ELF-1 (cell line): Measurements from ENCODE around the gene VPS11.

Experiments
- DNase-seq: peaks from one replicate; pipeline ENCODE4 v3.0.0-alpha.2; 2016; ENCODE audit warnings: low read depth, low spot score

Gene VPS11

DNA sequence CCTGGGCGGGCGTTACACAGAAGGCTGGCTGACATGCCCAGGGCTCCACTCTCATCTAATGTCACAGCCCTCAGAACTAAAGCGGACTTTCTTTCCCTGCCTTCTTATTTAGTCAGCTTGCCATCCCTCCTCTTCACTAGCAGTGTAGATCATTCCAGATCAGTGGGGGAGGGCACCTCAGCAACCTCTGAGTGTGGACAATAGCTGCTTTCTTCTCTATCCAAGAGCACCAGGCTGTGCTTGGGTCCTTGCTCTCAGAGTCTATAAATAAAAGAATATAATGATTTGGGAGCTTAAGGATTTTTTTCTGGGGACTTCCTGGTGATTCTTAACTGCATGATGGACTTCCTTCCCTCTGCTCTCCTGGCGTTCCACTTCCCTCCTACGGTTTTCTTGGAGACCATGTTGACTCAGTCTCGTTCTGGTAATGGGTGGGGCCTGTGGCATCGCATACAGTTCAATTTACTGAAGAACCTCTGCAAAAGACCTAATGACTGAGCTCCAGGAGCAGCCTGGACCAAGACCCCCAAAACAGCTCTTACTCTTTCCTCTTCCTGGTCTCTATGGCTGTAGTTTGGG lies 14.2 kb downstream of the VPS11 start:
- no peak for DNase-seq

DNA sequence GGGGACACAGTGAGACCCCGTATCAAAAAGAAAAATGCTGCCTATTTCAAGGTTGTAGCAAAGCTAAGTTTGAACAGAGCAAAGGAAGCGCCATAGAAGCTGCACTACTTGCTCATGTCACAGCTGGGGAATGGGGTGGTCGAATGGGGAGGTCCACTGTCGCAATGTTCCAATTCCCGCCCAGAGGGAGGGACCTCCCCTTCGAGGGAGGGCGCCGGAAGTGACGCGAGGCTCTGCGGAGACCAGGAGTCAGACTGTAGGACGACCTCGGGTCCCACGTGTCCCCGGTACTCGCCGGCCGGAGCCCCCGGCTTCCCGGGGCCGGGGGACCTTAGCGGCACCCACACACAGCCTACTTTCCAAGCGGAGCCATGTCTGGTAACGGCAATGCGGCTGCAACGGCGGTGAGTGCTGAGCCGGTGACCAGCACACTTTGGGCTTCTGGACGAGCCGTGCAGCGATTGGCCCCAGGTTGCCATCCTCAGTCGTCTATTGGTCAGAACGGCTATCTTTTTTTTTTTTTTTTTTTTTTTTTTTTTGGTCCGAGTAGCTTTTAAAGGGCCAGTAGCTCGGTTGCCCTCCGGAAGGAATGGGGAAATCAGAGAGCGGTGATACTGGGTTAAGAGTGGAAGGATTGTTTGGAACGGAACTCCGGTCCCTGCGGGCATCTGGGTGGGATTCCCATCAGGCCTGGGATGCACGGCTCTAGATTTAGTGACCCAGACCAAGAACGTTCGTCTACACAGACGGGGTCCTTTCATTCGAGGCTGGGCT lies 17.2 kb downstream of the VPS11 start, which contains the start of gene HMBS:
TSS of gene HMBS (plus strand) at position 219 of the 774 bp plus-strand sequence. CDS start at position 372, 153 bp downstream.
- DNase-seq = peak; percentile 98

- DNase-seq = peak; percentile 37
Measured at GRCh38 chr11:119085437-119085847, 17.8 kb downstream of the VPS11 start.

GRCh38 chr11:119087123-119087522 lies 19.5 kb downstream of the VPS11 start:
- DNase-seq = no peak

- no peak for DNase-seq
Measured at GRCh38 chr11:119087747-119088241, 20.2 kb downstream of the VPS11 start.

DNA sequence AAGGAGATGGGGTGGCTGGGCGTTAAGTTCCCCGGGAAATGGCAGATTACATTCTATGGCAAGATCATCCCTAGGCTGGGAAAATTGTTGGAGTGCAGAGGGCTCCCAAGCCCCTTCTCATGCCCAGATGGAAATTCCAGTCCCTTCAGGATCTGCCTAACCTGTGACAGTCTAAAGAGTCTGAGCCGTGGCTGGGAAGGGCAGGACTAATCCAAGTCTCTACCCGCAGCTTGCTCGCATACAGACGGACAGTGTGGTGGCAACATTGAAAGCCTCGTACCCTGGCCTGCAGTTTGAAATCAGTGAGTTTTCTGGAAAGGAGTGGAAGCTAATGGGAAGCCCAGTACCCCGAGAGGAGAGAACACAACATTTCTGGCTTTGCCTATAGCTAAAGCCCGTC lies 20.8 kb downstream of the VPS11 start:
- DNase-seq = no peak

DNA sequence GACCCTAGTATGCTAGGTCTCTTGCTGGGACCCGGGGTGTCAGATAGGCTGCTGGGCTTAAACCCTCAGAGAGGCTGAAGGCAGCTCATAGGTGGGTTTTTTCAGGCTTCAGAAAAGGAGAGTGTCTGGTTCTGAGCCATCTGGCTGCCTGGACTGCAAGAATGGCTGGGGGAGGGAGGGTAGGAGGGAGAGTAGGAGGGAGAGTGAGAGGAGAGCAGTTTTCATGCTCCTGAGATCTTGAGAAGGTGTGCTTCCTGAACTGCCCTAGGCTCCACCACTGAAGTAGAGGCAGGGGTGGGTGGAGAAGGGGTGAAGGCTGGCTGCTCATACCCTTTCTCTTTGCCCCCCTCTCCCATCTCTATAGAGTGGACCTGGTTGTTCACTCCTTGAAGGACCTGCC lies 21.7 kb downstream of the VPS11 start:
- DNase-seq = no peak

- peak; percentile 10 for DNase-seq
Measured at GRCh38 chr11:119091178-119091577, 23.6 kb downstream of the VPS11 start.

DNA sequence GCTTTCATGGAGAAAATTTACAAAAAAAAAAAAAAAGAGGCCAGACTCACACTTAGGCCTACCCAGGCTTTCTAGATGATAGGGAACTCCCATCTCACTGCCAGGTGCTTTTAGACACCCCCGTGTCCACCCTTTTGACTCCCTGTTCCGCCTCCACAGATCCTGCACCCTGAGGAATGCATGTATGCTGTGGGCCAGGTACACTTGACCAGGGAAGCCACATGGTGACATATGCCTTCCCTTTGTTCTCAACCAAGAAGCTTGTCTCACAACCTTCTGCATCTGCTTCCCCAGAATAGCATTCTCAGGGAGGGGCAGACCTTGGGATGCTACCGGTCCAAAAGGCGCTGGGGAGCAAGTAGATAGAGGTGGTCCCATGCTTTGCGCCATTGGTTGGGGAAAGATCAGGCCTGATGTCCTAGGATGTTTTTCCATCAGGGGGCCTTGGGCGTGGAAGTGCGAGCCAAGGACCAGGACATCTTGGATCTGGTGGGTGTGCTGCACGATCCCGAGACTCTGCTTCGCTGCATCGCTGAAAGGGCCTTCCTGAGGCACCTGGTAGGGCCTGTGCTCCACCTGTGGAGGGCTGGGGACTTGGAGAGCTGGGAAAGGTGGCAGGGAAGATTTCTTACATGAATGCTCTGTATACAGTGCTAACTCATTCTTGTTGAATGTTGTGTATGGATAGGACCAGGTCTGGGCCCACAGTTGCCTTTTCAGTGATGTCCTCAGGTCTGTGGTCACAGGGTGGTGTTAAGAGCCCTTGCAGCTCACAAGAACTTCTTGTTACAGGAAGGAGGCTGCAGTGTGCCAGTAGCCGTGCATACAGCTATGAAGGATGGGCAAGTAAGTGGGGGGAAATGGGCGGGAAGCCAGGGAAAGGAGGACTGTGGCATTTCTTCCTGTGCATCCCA lies 24.6 kb downstream of the VPS11 start:
- DNase-seq = peak; percentile 42

DNA sequence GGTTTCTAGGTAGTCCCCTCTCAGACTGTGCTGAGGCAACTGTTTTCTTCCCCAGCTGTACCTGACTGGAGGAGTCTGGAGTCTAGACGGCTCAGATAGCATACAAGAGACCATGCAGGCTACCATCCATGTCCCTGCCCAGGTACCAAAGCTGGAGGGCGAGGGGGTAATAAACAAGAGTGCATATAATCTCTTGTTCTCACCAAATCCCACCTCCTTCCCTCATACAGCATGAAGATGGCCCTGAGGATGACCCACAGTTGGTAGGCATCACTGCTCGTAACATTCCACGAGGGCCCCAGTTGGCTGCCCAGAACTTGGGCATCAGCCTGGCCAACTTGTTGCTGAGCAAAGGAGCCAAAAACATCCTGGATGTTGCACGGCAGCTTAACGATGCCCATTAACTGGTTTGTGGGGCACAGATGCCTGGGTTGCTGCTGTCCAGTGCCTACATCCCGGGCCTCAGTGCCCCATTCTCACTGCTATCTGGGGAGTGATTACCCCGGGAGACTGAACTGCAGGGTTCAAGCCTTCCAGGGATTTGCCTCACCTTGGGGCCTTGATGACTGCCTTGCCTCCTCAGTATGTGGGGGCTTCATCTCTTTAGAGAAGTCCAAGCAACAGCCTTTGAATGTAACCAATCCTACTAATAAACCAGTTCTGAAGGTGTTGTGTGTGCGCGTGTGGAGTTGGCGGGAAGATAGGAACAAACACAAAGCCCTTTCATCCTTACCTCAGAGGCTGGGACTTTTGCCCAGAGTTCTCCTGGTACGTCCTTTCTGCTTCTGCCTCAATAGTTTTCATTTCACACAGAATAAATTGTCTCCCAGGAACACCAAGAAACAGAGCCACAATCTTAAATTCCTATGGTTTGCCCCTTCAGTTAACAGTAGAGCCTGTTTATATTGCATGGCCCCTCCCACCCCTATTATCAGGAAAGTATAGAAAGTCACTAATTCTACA lies 25.5 kb downstream of the VPS11 start:
- peak; percentile 18 for DNase-seq

DNA sequence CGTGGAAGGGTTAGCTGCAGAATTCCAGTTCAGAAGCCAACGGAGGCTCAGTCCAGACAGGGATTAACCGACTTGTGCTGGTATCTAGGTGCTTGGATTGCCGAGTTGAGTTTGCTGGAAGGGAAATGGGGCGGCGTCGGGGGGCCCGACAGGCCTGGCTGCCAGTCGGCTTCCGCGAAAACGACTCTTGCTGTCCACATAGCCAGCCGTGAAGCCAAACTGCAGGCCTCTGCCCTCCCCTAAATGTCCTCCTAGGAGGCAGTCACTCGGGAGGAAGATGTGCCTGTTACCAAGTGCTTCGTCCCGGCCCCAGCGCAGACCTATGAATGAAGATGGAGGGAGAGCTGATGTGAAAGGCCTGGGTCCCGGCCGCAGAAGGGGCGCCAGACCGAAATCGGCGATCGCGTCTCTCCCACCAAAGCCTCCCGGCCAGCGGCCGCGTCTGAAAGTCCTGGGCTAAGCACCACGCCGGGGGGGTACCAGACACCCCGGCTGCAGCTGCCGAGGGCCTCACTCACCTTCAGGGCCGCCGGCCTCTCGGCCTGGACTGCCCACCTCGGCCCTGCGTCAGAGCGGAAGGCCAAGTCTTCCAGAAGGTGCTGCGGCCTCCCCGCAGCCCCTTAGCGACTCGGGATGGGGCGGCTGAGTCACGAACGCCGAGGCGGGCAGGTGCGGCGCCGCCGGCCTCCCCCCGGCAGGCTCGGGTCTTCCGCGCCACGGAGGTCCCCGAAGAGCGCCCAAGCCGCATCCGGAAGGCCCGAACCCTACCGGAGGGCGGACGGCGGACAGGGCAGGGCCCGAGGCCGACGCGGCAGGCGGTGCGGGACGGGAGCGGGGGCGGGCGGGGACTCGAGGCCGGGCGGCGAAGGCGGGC lies 26.6 kb downstream of the VPS11 start:
- peak; percentile 46 for DNase-seq

DNA sequence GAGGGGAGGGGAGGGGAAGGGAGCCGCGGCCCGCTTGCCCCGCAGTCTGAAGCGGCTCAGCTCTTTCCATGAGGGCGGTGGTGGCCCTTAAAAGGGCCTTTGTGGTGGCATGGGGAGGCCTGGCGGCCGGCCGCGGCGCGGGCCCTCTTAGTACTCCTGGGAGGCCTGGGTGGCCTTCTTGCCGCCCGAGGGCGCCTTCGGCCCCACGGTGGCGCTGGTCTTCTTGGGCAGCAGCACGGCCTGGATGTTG lies 27.1 kb downstream of the VPS11 start:
- no peak for DNase-seq

GRCh38 chr11:119095066-119095880 lies 27.7 kb downstream of the VPS11 start:
- DNase-seq = peak; percentile 100

GRCh38 chr11:119099711-119100110 lies 32.1 kb downstream of the VPS11 start:
- DNase-seq = no peak

DNA sequence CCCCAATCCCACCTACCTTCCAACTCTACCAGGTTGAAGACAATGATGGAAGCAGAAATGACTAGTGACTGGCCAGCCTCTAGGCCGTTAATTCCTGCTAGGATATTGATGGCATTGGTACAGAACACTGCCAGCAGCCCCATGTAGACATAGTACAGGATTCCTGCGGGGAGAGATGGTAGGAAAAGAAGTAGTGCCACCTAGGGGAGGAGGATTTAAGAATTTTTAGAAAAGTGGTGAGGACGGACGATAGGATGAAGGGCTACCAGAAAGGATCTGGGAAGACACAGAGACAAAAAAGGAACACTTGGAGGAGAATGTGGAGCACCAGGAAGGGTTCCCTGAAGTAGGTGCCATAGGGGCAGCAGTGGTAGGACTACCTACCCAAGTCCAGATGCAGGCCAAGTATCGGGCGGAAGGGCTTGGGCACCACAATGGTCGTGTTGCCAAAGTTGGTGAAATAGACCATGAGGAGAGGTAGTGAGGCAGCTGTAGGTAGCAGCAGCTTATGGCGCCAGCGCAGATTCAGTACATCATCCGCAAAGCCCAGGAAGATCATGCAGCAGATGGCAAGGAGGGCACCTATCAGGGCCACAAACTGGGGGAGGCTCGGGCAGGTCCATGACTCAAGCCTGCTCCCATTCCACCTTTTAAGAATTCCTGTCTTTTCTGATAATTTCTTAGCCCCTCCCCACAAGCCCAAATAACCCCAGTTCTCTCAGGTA lies 32.8 kb downstream of the VPS11 start:
- peak; percentile 20 for DNase-seq

DNA sequence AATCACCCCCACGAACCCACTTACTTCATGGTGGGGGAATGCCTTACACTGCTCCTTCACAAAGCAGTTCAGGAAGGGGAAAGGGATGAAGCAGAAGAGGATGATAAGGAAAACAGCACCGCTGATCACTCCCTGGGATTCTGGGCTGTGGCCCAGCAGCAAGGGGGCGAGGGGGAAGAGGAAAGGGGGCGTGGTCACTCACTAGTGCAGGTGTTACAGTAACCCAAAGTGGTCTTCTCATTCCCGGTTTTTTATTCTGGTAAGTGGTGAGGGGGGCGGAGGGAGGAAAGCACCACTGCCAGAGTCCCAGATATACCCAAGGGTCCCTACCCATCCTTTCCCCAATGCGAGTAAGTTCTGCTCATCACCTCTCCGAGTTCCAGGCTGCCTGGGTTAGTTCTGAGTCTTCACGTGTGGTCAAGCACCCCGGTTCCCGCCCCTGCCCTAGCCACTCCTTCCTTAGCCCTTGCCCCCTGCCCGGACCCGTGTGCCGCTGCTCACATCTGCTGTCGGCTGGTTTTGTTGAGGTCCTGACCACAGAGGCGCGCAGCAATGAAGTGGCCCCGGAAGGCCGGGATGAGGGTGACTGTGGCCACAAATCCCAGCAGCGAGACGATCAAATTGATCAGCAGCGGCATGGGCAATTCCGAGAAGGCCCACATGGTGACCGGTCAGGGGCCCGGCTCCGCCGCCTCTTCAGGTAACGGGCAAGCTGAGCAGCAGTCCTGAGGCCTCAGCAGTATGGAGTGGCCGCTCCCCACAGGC lies 33.6 kb downstream of the VPS11 start:
- peak; percentile 8 for DNase-seq

GRCh38 chr11:119101759-119102423 lies 34.3 kb downstream of the VPS11 start, which contains the start of gene DPAGT1:
Gene DPAGT1 (minus strand): TSS chr11:119101853. CDS start chr11:119101655, 198 bp downstream.
- peak; percentile 97 for DNase-seq
